Left kidney (tissue), 2 donors: Measurements from ENCODE around the gene MYMX. TPM values are rescaled to one million over a fixed set of nuclear protein-coding genes. Genes with fewer than 3 reads are reported as not detected.

ENCODE experiments used
- DNase-seq: peaks from one replicate; pipeline ENCODE4 v3.0.0-alpha.2; 2013
- polyA plus RNA-seq: library from polyadenylated mRNA; unstranded; fragments of 120-200 nt; gene quantifications from one replicate; pipeline ENCODE4 v1.2.1, GENCODE V29; 2013; ENCODE audit not compliant: insufficient read length

Gene MYMX
- polyA plus RNA-seq, 1 donor: 0.62 TPM

GRCh38 chr6:44250718-44251123, 34.0 kb downstream of the MYMX start:
- no peak for DNase-seq

DNA sequence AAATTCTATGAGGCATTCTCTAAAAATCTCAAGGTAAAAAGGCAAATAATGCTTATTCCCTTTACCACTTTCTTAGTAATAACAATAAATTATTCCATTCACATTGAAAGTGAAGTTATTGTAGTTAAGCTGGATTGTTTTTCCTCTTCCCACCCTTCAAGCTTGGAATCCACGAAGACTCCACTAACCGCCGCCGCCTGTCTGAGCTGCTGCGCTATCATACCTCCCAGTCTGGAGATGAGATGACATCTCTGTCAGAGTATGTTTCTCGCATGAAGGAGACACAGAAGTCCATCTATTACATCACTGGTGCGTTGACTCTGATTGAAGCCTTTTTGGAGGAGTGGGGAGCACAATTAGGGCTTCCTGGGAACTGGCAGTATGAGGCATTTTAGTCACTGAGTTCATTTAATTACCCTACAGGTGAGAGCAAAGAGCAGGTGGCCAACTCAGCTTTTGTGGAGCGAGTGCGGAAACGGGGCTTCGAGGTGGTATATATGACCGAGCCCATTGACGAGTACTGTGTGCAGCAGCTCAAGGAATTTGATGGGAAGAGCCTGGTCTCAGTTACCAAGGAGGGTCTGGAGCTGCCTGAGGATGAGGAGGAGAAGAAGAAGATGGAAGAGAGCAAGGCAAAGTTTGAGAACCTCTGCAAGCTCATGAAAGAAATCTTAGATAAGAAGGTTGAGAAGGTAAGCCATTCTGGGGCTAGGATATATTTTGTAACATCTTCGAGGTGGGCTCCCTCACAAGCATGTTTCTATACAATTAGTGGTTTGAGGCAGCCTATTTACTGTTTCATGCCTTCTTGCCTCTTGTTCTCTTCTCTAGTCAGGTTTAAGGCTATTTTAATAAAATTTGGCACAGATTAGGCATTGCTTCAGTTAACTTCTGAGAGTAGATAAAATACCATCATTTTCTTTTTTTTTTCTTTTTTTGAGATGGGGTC, 35.1 kb downstream of the MYMX start:
- DNase-seq: no peak

DNA sequence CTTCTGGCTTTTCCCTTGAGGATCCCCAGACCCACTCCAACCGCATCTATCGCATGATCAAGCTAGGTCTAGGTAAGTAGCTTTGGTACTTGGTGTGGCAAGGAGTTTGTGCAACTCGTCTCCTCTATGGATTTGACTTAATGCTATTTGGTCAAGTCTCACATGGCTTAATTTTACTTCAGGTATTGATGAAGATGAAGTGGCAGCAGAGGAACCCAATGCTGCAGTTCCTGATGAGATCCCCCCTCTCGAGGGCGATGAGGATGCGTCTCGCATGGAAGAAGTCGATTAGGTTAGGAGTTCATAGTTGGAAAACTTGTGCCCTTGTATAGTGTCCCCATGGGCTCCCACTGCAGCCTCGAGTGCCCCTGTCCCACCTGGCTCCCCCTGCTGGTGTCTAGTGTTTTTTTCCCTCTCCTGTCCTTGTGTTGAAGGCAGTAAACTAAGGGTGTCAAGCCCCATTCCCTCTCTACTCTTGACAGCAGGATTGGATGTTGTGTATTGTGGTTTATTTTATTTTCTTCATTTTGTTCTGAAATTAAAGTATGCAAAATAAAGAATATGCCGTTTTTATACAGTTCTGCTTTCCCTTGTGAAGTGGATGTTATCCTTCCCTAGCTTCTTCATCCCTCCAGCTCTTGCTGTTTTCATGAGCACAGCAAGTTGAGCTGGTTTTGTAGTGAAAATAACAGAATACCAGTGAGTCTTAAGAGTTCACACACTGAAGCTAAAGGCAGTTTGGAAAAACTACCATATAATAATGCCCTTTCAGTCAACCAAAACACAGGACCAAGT, 36.8 kb downstream of the MYMX start:
- DNase-seq: no peak

GRCh38 chr6:44254191-44255104, 37.7 kb downstream of the MYMX start:
- DNase-seq: no peak

- DNase-seq: no peak
Measured at GRCh38 chr6:44255105-44255808, 38.5 kb downstream of the MYMX start.

DNA sequence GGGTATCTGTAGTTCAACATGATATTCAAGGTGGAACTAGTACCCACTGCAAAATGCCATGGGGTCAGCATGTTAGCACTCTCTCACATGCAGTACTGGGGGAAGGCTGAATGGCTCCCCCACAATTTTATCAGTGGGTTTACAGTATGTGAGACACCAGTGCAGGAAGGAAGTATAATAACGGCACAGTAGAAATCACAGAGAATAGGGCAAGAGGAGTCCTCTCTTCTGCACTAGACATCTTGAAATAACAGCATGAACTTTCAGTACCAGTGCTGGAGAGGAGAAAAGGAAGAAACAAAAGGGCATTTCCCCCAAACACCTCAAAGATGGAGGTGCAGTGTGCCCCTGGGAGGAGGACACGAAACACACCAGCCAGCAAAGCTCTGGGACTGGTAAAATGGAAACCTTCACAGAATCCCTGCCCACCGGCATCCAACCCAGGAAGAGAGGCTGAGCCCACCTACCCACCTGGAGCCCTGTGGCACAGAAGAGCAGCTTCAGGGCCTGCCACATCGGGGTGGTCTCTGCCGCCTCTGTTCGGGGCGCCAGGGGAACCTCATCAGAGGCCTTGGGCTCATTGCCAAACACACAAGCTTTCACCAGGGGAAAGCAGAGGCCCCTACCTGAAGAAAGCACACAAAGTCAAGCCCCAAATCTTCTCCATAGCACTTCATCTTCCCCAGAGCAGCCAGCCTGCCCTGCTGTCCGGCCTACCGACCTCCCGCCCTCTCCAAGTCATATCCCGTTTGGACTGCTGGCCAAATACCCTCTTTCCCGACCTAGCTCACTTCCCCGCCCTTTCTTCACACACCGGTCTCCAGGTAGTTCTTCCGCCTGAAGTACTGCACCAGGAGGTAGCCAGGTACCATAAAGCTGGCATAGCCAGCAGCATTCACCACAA, 39.4 kb downstream of the MYMX start:
- DNase-seq: no peak

- DNase-seq: no peak
Measured at GRCh38 chr6:44256775-44257024, 40.0 kb downstream of the MYMX start.

GRCh38 chr6:44257025-44257752, 40.5 kb downstream of the MYMX start, which contains the start of gene SLC35B2:
Gene SLC35B2 (minus strand): TSS chr6:44257528. CDS start chr6:44257410, 118 bp downstream.
- DNase-seq: peak; percentile 65

- DNase-seq: no peak
Measured at GRCh38 chr6:44257753-44258324, 41.1 kb downstream of the MYMX start.

DNA sequence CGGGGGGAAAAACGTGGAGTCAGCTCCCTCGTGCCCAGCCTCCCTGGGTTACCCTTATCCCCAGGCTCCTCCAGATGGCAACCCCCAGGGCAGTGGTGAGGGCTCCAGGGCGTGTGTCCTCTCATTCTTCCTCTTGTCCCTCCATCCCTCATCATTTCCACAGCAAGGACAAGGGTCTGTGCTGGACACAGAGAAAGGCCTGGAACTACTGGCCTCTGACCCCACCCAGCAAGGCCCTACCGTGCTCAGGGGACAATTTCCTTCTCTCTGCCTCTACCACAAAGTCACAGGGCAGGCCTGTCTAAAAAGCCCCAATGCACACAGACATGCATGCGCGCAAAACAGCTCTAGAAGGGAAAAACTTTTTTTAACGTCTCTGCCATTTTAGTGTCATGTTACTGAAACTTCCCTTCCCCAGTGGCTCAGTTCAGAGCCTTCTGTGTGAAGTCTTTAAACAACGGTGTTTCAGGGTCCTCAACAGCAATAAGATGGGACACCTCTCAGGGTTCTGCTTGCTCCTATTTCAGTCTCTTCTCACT, 41.7 kb downstream of the MYMX start:
- DNase-seq: no peak

GRCh38 chr6:44258921-44259320, 42.2 kb downstream of the MYMX start:
- no peak for DNase-seq

GRCh38 chr6:44260011-44260410, 43.3 kb downstream of the MYMX start:
- no peak for DNase-seq

DNA sequence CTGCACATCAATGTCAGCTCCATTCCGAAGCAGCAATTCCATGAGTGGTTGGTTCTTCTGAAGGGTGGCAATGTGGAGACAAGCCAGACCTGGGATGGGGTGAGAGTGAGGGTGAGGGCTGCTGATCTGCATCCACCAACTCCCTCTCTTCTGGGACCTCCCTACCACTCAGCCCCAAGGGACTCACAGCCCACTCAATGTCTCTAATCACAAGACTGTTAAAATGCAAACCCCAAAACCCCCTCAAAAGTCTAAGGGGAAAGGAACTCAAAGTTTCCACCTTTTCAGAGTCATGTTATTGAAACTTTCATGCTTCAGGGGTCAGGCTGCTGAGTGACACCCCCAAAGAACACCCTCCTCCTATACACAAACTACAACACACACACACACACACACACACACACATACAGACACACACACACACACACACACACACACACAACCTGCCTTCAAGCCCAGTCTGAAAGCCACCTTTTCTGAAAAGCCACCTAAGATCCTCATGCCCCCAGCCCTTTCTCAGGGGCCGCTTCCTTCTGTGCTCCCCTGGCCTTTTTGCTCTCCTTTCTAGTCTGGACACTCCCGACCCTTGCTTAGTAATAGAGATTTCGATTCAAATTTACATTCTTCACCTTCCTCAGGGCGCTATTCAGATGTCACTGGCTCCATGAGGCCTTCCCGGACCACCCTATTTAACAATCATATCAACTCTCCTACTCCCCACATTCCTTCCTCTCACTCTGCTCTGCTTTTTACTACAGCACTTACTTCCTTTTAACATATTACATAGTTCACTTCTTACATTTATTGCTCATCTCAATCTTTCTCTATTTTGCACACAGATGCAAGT, 43.9 kb downstream of the MYMX start:
- DNase-seq: no peak

DNA sequence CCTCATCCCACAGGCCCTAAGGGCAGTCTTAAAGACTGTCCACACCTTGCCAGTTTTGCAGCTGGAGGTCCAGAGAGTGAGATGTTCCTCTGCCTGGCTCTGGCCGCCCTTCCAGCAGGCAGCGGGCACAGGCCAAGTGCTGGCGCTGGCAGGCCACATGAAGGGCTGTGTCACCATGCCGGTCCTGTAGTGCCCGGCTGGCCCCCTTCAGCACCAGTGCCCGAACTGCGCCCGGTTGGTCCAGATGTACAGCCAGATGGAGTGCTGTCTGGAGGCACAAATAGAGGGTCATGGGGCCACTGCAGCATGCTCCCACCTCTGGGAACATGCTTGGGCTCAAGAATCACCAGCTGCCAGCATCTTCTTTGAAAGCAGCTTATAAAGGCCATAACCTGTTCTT, 44.9 kb downstream of the MYMX start:
- DNase-seq: no peak

DNA sequence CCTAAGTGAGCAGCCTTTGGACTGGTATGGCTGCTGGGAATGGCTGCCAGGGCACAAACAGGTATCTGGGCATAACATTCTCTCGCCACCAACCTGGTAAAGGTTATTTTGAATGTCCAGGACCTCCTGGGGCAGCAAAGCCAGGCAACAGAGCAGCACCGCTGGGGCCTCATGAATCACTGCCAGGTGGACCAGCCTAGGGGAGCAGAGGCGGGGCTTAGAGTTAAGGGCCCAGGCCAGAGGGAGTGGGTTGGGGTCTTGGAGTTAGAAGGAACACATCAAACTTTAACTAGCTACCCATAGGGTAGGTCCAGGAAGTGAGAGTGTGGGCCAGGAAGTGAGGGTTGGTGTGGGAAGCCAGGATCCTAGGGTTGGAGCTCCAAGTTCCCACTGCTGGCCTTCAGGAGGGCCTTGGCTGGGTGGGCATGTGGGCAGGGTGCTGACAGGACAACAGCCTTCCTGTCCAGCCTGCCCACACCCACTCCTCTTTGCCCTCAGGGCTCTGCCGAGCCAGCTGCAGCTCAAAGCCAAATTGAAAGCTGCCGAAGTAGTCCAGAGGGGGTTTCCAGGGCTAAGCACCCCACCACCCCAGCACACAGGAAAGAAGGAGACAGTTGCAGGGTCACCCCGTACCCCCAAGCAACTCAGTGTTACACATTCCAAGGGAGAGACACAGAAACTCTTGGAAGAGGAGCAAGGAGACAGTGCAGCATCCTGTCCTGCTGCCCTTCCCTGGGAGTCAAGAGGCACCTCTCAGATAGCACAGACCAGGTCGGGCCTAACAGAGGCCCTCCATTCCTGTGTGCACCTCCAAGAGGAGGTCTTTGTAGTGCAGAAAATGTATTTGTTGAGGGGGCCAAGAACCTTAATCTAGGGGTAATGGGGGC, 46.0 kb downstream of the MYMX start:
- DNase-seq: no peak

DNA sequence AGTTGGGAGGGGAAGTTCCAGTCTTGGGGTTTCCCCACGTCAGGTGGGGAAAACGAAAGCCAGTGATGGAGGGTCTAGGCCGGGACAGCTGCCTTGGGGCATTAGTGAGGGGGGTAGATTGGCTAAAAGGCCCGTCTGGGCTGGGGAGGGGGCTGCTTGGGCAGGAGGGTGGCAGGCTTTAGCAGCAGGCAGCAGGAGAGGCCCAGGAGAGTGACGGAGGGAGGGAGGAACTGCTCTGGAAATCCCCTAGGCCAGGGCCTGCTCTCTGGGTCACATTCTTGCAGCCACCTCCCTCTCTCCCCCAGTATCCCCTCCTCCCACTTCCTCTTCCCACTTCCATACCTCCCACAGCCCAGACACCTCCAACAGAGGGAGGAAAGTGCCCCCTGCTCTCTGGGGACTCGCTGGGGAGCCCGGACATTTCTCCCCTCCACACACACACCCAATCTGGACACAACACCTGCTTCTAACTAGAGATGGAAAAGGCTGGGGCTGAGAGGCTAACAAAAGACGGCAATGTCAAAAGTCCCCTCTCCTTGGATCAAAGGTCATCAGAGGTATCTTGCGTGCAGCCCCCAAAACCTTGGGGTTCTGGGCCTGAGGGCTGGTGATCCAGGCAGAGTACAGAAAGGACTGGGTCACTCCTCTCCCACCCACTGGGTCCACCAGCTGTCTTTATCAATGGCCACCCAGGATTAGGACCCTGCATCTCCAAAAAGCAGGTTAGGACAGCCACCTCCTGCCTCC, 46.8 kb downstream of the MYMX start:
- DNase-seq: no peak
